CD8-positive, alpha-beta memory T cell (primary cell): Measurements from ENCODE around the gene ALDH1A1. TPM values are rescaled to one million over a fixed set of nuclear protein-coding genes. Genes with fewer than 3 reads are reported as not detected.

ENCODE experiments used
- CTCF ChIA-PET: fragments of 350-600 bp; sonication (Branson Sonifier 250); formaldehyde crosslinking; loops from one replicate; lab custom pipeline; 2021; ENCODE audit warnings: antibody characterized with exemption; lab: Charles Lee
- POLR2A ChIA-PET: fragments of 350-600 bp; sonication (Branson Sonifier 250); formaldehyde crosslinking; loops from one replicate; lab custom pipeline; 2021; ENCODE audit warnings: antibody characterized with exemption; lab: Charles Lee
- DNase-seq, 5 donors: peaks; one replicate each; pipeline versions ENCODE4 v3.0.0 to v3.0.0-alpha.2; 2020 to 2022; ENCODE audit warnings: mixed read lengths in 1 of 5
- H3K27ac ChIP-seq: one replicate; pipeline ENCODE4 v1.7.0; 2013; ENCODE audit warnings: low read depth, mild to moderate bottlenecking, low read length, moderate library complexity
- H3K27me3 ChIP-seq: 2 replicates; pipeline ENCODE4 v1.7.0; 2013; ENCODE audit warnings: low read length, mild to moderate bottlenecking; ENCODE audit not compliant: insufficient read depth, poor library complexity, severe bottlenecking
- H3K36me3 ChIP-seq: 2 replicates; pipeline ENCODE4 v1.7.0; 2013; ENCODE audit warnings: mild to moderate bottlenecking, low read length, moderate library complexity; ENCODE audit not compliant: insufficient read depth
- H3K4me1 ChIP-seq: 2 replicates; pipeline ENCODE4 v1.7.0; 2013; ENCODE audit warnings: mild to moderate bottlenecking, low read length, moderate library complexity; ENCODE audit not compliant: insufficient read depth
- H3K4me3 ChIP-seq: 2 replicates; pipeline ENCODE4 v1.7.0; 2013; ENCODE audit warnings: mild to moderate bottlenecking, low read length
- H3K9me3 ChIP-seq: 2 replicates; pipeline ENCODE4 v1.7.0; 2013; ENCODE audit warnings: mild to moderate bottlenecking, low read length
- H3K27ac Mint-ChIP-seq, 8 donors: one replicate each; pipeline ENCODE4 v1.8.0; 2020 to 2021; ENCODE audit warnings: mixed read lengths in 8 of 8, mild to moderate bottlenecking in 6 of 8, inconsistent platforms in 3 of 8, moderate library complexity in 3 of 8
- H3K27me3 Mint-ChIP-seq, 2 donors: one replicate each; pipeline ENCODE4 v1.8.0; 2020 to 2021; ENCODE audit warnings: mixed read lengths in 2 of 2, mild to moderate bottlenecking in 1 of 2, moderate library complexity in 1 of 2
- H3K36me3 Mint-ChIP-seq, 3 donors: one replicate each; pipeline ENCODE4 v1.8.0; 2020 to 2021; ENCODE audit warnings: mixed read lengths in 3 of 3, inconsistent platforms in 1 of 3, mild to moderate bottlenecking in 1 of 3
- H3K4me1 Mint-ChIP-seq, 3 donors: one replicate each; pipeline ENCODE4 v1.8.0; 2020 to 2021; ENCODE audit warnings: mixed read lengths in 3 of 3, inconsistent platforms in 1 of 3, mild to moderate bottlenecking in 1 of 3
- H3K4me3 Mint-ChIP-seq, 7 donors: one replicate each; pipeline ENCODE4 v1.8.0; 2020 to 2021; ENCODE audit warnings: mixed read lengths in 7 of 7, mild to moderate bottlenecking in 6 of 7, moderate library complexity in 4 of 7, inconsistent platforms in 2 of 7
- H3K9me3 Mint-ChIP-seq, 5 donors: one replicate each; pipeline ENCODE4 v1.8.0; 2020 to 2022; ENCODE audit warnings: mixed read lengths in 5 of 5, mild to moderate bottlenecking in 3 of 5, moderate library complexity in 2 of 5, inconsistent platforms in 1 of 5
- polyA plus RNA-seq: library from polyadenylated mRNA; unstranded; fragments of 300-500 nt; fragmentation: Illumina TruSeq; gene quantifications from one replicate; pipeline ENCODE4 v1.2.3, GENCODE V29; 2021
- total RNA-seq, 2 experiments: library from RNA; stranded (reverse); gene quantifications; one replicate each; pipeline ENCODE4 v1.2.3, GENCODE V29; 2021

ALDH1A1 gene
- total and polyA plus RNA-seq, 3 experiments from 2014 or later = 0.26 to 0.62 TPM; not detected in 1

DNA sequence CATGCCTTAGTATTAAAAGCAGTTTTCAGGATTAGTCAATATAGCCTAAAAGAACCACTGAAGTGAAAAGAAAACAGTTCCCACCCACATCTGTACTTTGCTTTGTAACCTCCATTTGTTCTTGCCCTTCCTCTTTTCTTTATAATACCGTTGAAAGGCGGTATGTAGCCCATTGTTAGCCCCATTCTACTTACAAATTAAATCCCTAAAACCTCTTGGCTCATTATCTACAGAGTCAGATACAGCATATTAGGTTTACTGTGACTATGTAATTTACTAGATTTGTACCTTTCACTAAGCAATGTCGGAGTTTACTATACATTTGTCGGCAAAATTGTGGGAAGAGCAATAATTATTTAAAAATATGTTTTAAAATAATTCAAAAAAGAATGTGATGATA is 17.3 kb downstream of the ALDH1A1 start:
- Histone ChIP-seq H3K27me3 (no peaks in the 10 kb centered on the region), H3K27ac (no peak overlapping the region), H3K36me3 (no peaks in the 10 kb centered on the region), H3K4me1 (no peaks in the 10 kb centered on the region), H3K9me3 (no peaks in the 10 kb centered on the region), H3K4me3 (no peak overlapping the region)
- Mint-ChIP-seq H3K27ac (no peak overlapping the region), H3K4me1 (no peaks in the 10 kb centered on the region), H3K9me3 (no peaks in the 10 kb centered on the region), H3K4me3 (no peak overlapping the region), H3K36me3 (no peaks in the 10 kb centered on the region), H3K27me3 (no peaks in the 10 kb centered on the region)
- DNase-seq = no peak
- ChIA-PET CTCF (no interaction called here), POLR2A (no interaction called here)

GRCh38 chr9:72933730-72934665 is 18.9 kb downstream of the ALDH1A1 start:
- H3K27me3 ChIP-seq = no peaks in the 10 kb centered on the region
- no peaks in the 10 kb centered on the region for H3K27me3 Mint-ChIP-seq
- no peaks in the 10 kb centered on the region for H3K4me1 ChIP-seq
- H3K4me3 Mint-ChIP-seq = no peak overlapping the region
- CTCF ChIA-PET = no interaction called here
- H3K36me3 Mint-ChIP-seq = no peaks in the 10 kb centered on the region
- no peak overlapping the region for H3K4me3 ChIP-seq
- H3K4me1 Mint-ChIP-seq = no peaks in the 10 kb centered on the region
- H3K27ac ChIP-seq = no peak overlapping the region
- no peak overlapping the region for H3K27ac Mint-ChIP-seq
- H3K9me3 ChIP-seq = no peaks in the 10 kb centered on the region
- DNase-seq = no peak
- H3K36me3 ChIP-seq = no peaks in the 10 kb centered on the region
- H3K9me3 Mint-ChIP-seq = no peaks in the 10 kb centered on the region
- POLR2A ChIA-PET = no interaction called here

DNA sequence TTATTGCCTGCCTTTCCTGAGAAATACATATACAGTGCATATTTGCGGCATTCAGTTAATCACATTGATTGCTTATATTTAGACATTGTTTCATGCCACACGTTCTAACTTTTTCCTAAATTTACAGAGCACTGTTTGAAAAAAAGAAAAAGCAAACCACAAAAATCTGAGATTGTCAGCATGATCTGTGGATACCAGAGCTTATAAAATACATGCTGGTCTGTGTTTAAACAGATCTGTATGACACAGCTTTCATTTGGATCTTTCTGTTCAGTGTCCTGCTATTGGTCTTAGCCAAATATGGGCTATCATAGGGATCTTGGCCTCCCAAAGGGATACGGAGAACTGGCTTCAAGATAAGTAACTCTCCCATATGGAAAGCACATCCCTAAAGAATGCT is 20.2 kb downstream of the ALDH1A1 start:
- ChIA-PET POLR2A (no interaction called here), CTCF (no interaction called here)
- H3K36me3 Mint-ChIP-seq = no peaks in the 10 kb centered on the region
- Histone ChIP-seq H3K36me3 (no peaks in the 10 kb centered on the region), H3K27ac (no peak overlapping the region), H3K27me3 (no peaks in the 10 kb centered on the region), H3K4me1 (no peaks in the 10 kb centered on the region), H3K4me3 (no peak overlapping the region), H3K9me3 (no peaks in the 10 kb centered on the region)
- H3K27me3 Mint-ChIP-seq = no peaks in the 10 kb centered on the region
- no peak overlapping the region for H3K27ac Mint-ChIP-seq
- H3K4me3 Mint-ChIP-seq = no peak overlapping the region
- DNase-seq = no peak
- H3K4me1 Mint-ChIP-seq = no peaks in the 10 kb centered on the region
- H3K9me3 Mint-ChIP-seq = no peaks in the 10 kb centered on the region

GRCh38 chr9:72931897-72932296 is 21.0 kb downstream of the ALDH1A1 start:
- Histone ChIP-seq H3K4me3 (no peak overlapping the region), H3K4me1 (no peaks in the 10 kb centered on the region), H3K27ac (no peak overlapping the region), H3K36me3 (no peaks in the 10 kb centered on the region), H3K27me3 (no peaks in the 10 kb centered on the region), H3K9me3 (no peaks in the 10 kb centered on the region)
- Mint-ChIP-seq H3K27ac (no peak overlapping the region), H3K4me1 (no peaks in the 10 kb centered on the region), H3K36me3 (no peaks in the 10 kb centered on the region), H3K27me3 (no peaks in the 10 kb centered on the region), H3K9me3 (no peaks in the 10 kb centered on the region), H3K4me3 (no peak overlapping the region)
- DNase-seq = no peak
- ChIA-PET CTCF (no interaction called here), POLR2A (no interaction called here)

DNA sequence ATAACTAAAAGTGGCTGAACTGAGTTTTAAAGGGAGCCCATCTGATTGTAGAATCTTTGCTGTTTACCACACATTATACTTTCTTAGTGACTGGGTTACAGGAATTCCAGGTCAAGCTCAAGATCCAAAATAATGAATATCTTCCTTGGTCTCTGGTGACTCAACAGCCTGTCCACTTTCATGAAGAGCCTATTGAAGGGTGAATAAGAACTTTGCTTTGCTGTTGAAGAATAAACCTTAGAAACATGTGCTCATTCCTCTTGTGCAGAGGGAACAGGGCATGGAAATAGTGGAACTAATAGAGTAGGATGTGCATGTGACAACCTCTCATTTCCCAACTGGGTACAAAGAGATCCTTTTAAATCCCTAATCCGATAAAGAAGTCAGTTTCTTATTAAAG is 21.4 kb downstream of the ALDH1A1 start:
- Histone ChIP-seq H3K27me3 (no peaks in the 10 kb centered on the region), H3K4me1 (no peaks in the 10 kb centered on the region), H3K27ac (no peak overlapping the region), H3K9me3 (no peaks in the 10 kb centered on the region), H3K4me3 (no peak overlapping the region), H3K36me3 (no peaks in the 10 kb centered on the region)
- H3K4me1 Mint-ChIP-seq = no peaks in the 10 kb centered on the region
- H3K27me3 Mint-ChIP-seq = no peaks in the 10 kb centered on the region
- ChIA-PET POLR2A (no interaction called here), CTCF (no interaction called here)
- no peak for DNase-seq
- no peaks in the 10 kb centered on the region for H3K36me3 Mint-ChIP-seq
- no peak overlapping the region for H3K4me3 Mint-ChIP-seq
- no peaks in the 10 kb centered on the region for H3K9me3 Mint-ChIP-seq
- no peak overlapping the region for H3K27ac Mint-ChIP-seq

- H3K9me3 ChIP-seq = no peaks in the 10 kb centered on the region
- no peak overlapping the region for H3K27ac Mint-ChIP-seq
- ChIA-PET CTCF (no interaction called here), POLR2A (no interaction called here)
- H3K27me3 ChIP-seq = no peaks in the 10 kb centered on the region
- H3K4me3 ChIP-seq = no peak overlapping the region
- H3K4me1 ChIP-seq = no peaks in the 10 kb centered on the region
- H3K36me3 Mint-ChIP-seq = no peaks in the 10 kb centered on the region
- no peak overlapping the region for H3K27ac ChIP-seq
- H3K27me3 Mint-ChIP-seq = no peaks in the 10 kb centered on the region
- H3K9me3 Mint-ChIP-seq = no peaks in the 10 kb centered on the region
- no peaks in the 10 kb centered on the region for H3K4me1 Mint-ChIP-seq
- H3K4me3 Mint-ChIP-seq = no peak overlapping the region
- no peaks in the 10 kb centered on the region for H3K36me3 ChIP-seq
- no peak for DNase-seq
Observed at GRCh38 chr9:72930828-72931227, 22.0 kb downstream of the ALDH1A1 start.

- Histone ChIP-seq H3K9me3 (no peaks in the 10 kb centered on the region), H3K27me3 (no peaks in the 10 kb centered on the region), H3K36me3 (no peaks in the 10 kb centered on the region), H3K4me1 (no peaks in the 10 kb centered on the region), H3K27ac (no peak overlapping the region), H3K4me3 (no peak overlapping the region)
- CTCF ChIA-PET = no interaction called here
- no peak for DNase-seq
- Mint-ChIP-seq H3K9me3 (no peaks in the 10 kb centered on the region), H3K4me1 (no peaks in the 10 kb centered on the region), H3K36me3 (no peaks in the 10 kb centered on the region), H3K4me3 (no peak overlapping the region), H3K27me3 (peaks cover 0 to 5% of the 10 kb centered on the region in 2 donors), H3K27ac (no peak overlapping the region)
- POLR2A ChIA-PET = no interaction called here
Observed at GRCh38 chr9:72929542-72929941, 23.3 kb downstream of the ALDH1A1 start.

- Histone ChIP-seq H3K9me3 (no peaks in the 10 kb centered on the region), H3K27ac (no peak overlapping the region), H3K27me3 (no peaks in the 10 kb centered on the region), H3K36me3 (no peaks in the 10 kb centered on the region), H3K4me3 (no peak overlapping the region), H3K4me1 (no peaks in the 10 kb centered on the region)
- DNase-seq = no peak
- ChIA-PET CTCF (no interaction called here), POLR2A (no interaction called here)
- Mint-ChIP-seq H3K4me1 (no peaks in the 10 kb centered on the region), H3K27me3 (peaks cover 0 to 5% of the 10 kb centered on the region in 2 donors), H3K4me3 (no peak overlapping the region), H3K27ac (no peak overlapping the region), H3K9me3 (no peaks in the 10 kb centered on the region), H3K36me3 (no peaks in the 10 kb centered on the region)
Observed at GRCh38 chr9:72928042-72928507, 24.8 kb downstream of the ALDH1A1 start.
